Uterus (tissue), 4 donors: ENCODE results near the gene NME1. TPM values are rescaled to one million over a fixed set of nuclear protein-coding genes. Genes with fewer than 3 reads are reported as not detected.

Experiments
- DNase-seq, 2 donors: peaks; one replicate each; pipeline ENCODE4 v3.0.0-alpha.2; 2019 to 2020
- H3K27ac ChIP-seq, 2 donors: fragments of 200-600 bp; sonication (generic); 1 replicate in 1 of 2; 2 replicates in 1 of 2; pipeline ENCODE4 v1.5.1; 2016 to 2018
- H3K27me3 ChIP-seq, 2 donors: fragments of 200-600 bp; sonication (generic); one replicate each; pipeline ENCODE4 v1.5.1; 2018 to 2019; ENCODE audit warnings: control low read depth in 1 of 2
- H3K36me3 ChIP-seq, 2 donors: fragments of 200-600 bp; sonication (generic); one replicate each; pipeline ENCODE4 v1.5.1; 2019; ENCODE audit warnings: control low read depth in 1 of 2
- H3K4me1 ChIP-seq, 2 donors: fragments of 200-600 bp; sonication (generic); one replicate each; pipeline ENCODE4 v1.5.1; 2018 to 2019; ENCODE audit warnings: control low read depth in 1 of 2
- H3K4me3 ChIP-seq, 2 donors: fragments of 200-600 bp; sonication (generic); 1 replicate in 1 of 2; 2 replicates in 1 of 2; pipeline ENCODE4 v1.5.1; 2018 to 2019; ENCODE audit warnings: mild to moderate bottlenecking in 1 of 2
- H3K9me3 ChIP-seq, 2 donors: fragments of 200-600 bp; sonication (generic); one replicate each; pipeline ENCODE4 v1.5.1; 2019; ENCODE audit warnings: control low read depth in 1 of 2
- CTCF ChIP-seq, 4 experiments: fragments of 200-600 bp in 2 of 4; fragments of 450-650 bp in 2 of 4; sonication (generic) in 2 of 4; IDR thresholded peaks; one replicate each; pipeline ENCODE4 v1.5.1; 2016 to 2019; ENCODE audit warnings: antibody characterized with exemption in 4 of 4, mild to moderate bottlenecking in 2 of 4, moderate library complexity in 1 of 4
- POLR2A ChIP-seq, 2 donors: fragments of 450-650 bp; IDR thresholded peaks; one replicate each; pipeline ENCODE4 v1.6.1; 2016; ENCODE audit warnings: antibody characterized with exemption in 2 of 2, mild to moderate bottlenecking in 1 of 2, moderate library complexity in 1 of 2
- intact Hi-C: fragments of 100-400 bp; cut with DNase I; formaldehyde crosslinking; loops from one replicate; pipeline ENCODE4 v1.15.1; 2023; ENCODE audit warnings: low total_unique reads
- total RNA-seq, 4 donors: library from RNA; depleted of rRNA in 3 of 4; stranded (reverse); fragments of >200 nt in 3 of 4; gene quantifications; one replicate each; pipeline versions ENCODE4 v1.1.0 to v1.2.4, GENCODE V29; 2014 to 2023
- donor health status: DM: yes; HTN: yes; CAD: no.

Gene NME1
- total RNA-seq, 4 donors from 2014 or later = 24.1 to 79.4 (median 39.5) TPM

GRCh38 chr17:51124640-51125503 lies 28.5 kb upstream of the NME1 start:
- TF ChIP-seq POLR2A (IDR thresholded peaks at IDR 0.05) = no peak
- TF ChIP-seq CTCF (IDR thresholded peaks at IDR 0.05) = no peak
- intact Hi-C loops = no loop called here
- Histone ChIP-seq H3K4me1 (no peaks in the 10 kb centered on the region), H3K36me3 (no peaks in the 10 kb centered on the region), H3K27me3 (no peaks in the 10 kb centered on the region), H3K27ac (no peak overlapping the region), H3K9me3 (no peaks in the 10 kb centered on the region), H3K4me3 (no peak overlapping the region)
- no peak for DNase-seq

DNA sequence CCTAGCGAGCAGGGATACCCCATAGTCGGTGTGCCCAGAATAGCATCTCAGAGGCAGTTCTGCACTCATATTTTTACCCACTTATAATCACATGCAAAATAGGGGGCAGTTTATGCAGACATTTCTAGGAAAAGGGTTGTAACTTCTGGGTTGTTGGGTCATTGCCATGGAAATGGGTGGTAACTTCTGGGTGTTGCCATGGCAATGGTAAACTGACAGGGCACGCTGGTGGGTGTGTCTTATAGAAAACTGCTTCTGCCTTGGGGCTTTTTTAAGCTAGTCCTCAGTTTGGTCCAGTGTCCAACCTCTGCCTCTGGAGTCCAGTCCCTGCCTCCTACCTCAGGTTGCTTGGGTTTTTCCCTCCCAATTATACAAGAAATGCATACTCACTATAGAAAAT lies 25.3 kb upstream of the NME1 start:
- H3K36me3 ChIP-seq = no peaks in the 10 kb centered on the region
- no peaks in the 10 kb centered on the region for H3K4me1 ChIP-seq
- no peak for TF ChIP-seq POLR2A (IDR thresholded peaks at IDR 0.05)
- no peak for TF ChIP-seq CTCF (IDR thresholded peaks at IDR 0.05)
- H3K4me3 ChIP-seq = no peak overlapping the region
- intact Hi-C loops = no loop called here
- no peaks in the 10 kb centered on the region for H3K9me3 ChIP-seq
- no peaks in the 10 kb centered on the region for H3K27me3 ChIP-seq
- DNase-seq = no peak
- no peak overlapping the region for H3K27ac ChIP-seq

GRCh38 chr17:51132964-51133319 lies 20.4 kb upstream of the NME1 start:
- no peaks in the 10 kb centered on the region for H3K9me3 ChIP-seq
- DNase-seq = no peak
- H3K4me3 ChIP-seq = no peak overlapping the region
- no peaks in the 10 kb centered on the region for H3K27me3 ChIP-seq
- TF ChIP-seq CTCF (IDR thresholded peaks at IDR 0.05) = no peak
- no peak for TF ChIP-seq POLR2A (IDR thresholded peaks at IDR 0.05)
- H3K27ac ChIP-seq = no peak overlapping the region
- no peaks in the 10 kb centered on the region for H3K4me1 ChIP-seq
- intact Hi-C loops = no loop called here
- no peaks in the 10 kb centered on the region for H3K36me3 ChIP-seq

- Histone ChIP-seq H3K27me3 (no peaks in the 10 kb centered on the region), H3K36me3 (no peaks in the 10 kb centered on the region), H3K4me1 (no peaks in the 10 kb centered on the region), H3K9me3 (no peaks in the 10 kb centered on the region), H3K4me3 (no peak overlapping the region), H3K27ac (no peak overlapping the region)
- no peak for DNase-seq
- intact Hi-C loops = no loop called here
- TF ChIP-seq POLR2A (IDR thresholded peaks at IDR 0.05) = no peak
- no peak for TF ChIP-seq CTCF (IDR thresholded peaks at IDR 0.05)
Measured at GRCh38 chr17:51133365-51133764, 20.0 kb upstream of the NME1 start.

DNA sequence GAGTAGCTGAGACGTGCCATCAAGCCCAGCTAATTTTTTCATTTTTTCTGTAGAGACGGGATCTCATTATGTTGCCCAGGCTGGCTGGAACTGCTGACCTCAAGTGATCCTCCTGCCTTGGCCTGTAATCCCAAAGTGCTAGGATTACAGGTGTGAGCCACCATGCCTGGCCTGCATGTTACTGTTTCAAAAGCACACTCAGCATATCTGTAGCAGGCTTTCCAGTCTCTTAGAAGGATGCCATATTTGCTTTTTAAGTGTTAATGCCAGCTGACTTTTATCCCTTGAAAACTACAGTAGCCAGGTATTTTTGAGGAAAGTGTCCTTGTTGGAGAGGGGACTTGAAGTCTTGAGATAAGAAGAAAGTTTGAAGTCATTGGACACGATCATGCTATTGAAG lies 17.4 kb upstream of the NME1 start:
- TF ChIP-seq CTCF (IDR thresholded peaks at IDR 0.05) (no peak), POLR2A (IDR thresholded peaks at IDR 0.05) (no peak)
- Histone ChIP-seq H3K4me1 (no peaks in the 10 kb centered on the region), H3K36me3 (no peaks in the 10 kb centered on the region), H3K4me3 (no peak overlapping the region), H3K9me3 (no peaks in the 10 kb centered on the region), H3K27ac (no peak overlapping the region), H3K27me3 (no peaks in the 10 kb centered on the region)
- intact Hi-C loops = no loop called here
- DNase-seq = no peak
